Skeletal muscle tissue (tissue), 4 donors: ENCODE measurements around the gene TMEM61. TPM values are rescaled to one million over a fixed set of nuclear protein-coding genes. Genes with fewer than 3 reads are reported as not detected.

Source experiments
- H3K27ac ChIP-seq: one replicate; pipeline ENCODE4 v1.7.0; 2013; ENCODE audit warnings: mild to moderate bottlenecking, low read depth, low read length, inconsistent platforms
- H3K27me3 ChIP-seq, 3 donors: one replicate each; pipeline ENCODE4 v1.7.0; 2013; ENCODE audit warnings: low read length in 3 of 3; ENCODE audit not compliant: control insufficient read depth in 3 of 3, insufficient read depth in 3 of 3
- H3K36me3 ChIP-seq, 3 donors: one replicate each; pipeline ENCODE4 v1.7.0; 2013; ENCODE audit warnings: low read length in 3 of 3; ENCODE audit not compliant: control insufficient read depth in 3 of 3, insufficient read depth in 3 of 3
- H3K4me1 ChIP-seq, 3 donors: one replicate each; pipeline ENCODE4 v1.7.0; 2013; ENCODE audit warnings: low read length in 3 of 3, mild to moderate bottlenecking in 3 of 3; ENCODE audit not compliant: control insufficient read depth in 3 of 3, insufficient read depth in 3 of 3
- H3K4me3 ChIP-seq, 3 donors: one replicate each; pipeline ENCODE4 v1.7.0; 2013; ENCODE audit warnings: low read length in 3 of 3
- H3K9ac ChIP-seq, 3 donors: one replicate each; pipeline ENCODE4 v1.7.0; 2013; ENCODE audit warnings: low read length in 3 of 3, mild to moderate bottlenecking in 3 of 3, moderate library complexity in 2 of 3, low read depth in 1 of 3
- H3K9me3 ChIP-seq, 3 donors: one replicate each; pipeline ENCODE4 v1.7.0; 2013; ENCODE audit warnings: low read length in 3 of 3; ENCODE audit not compliant: control insufficient read depth in 3 of 3
- total RNA-seq: library from RNA; depleted of rRNA; stranded (reverse); fragments of >200 nt; gene quantifications from one replicate; pipeline ENCODE4 v1.2.3, GENCODE V29; 2014
- donor health status: Osteomylitis.

The TMEM61 gene
- total RNA-seq, 1 donor from 2014 or later, result not detected

GRCh38 chr1:54998100-54998499 is 17.7 kb downstream of the TMEM61 start:
- Histone ChIP-seq H3K4me3 (no peak overlapping the region), H3K36me3 (no peaks in the 10 kb centered on the region), H3K4me1 (no peaks in the 10 kb centered on the region), H3K27ac (no peak overlapping the region), H3K9ac (no peak overlapping the region), H3K9me3 (no peaks in the 10 kb centered on the region), H3K27me3 (peaks cover 32 to 47% (median 39%) of the 10 kb centered on the region in 3 donors)

GRCh38 chr1:54998677-54999076 is 18.2 kb downstream of the TMEM61 start, which contains the start of gene BSND:
TSS of gene BSND (plus strand) at chr1:54998933. CDS start at chr1:54999187, 254 bp downstream.
- no peak within 1 kb of the TSS for H3K4me3 ChIP-seq
- peaks cover 32 to 47% (median 39%) of the 10 kb centered on the region in 3 donors for H3K27me3 ChIP-seq
- H3K9me3 ChIP-seq, result no peaks in the 10 kb centered on the region
- no peak within 1 kb of the TSS for H3K9ac ChIP-seq
- no peak within 1 kb of the TSS for H3K27ac ChIP-seq
- H3K4me1 ChIP-seq, result no peaks in the 10 kb centered on the region
- H3K36me3 ChIP-seq, result no peaks in the 10 kb centered on the region

GRCh38 chr1:55000110-55001085 is 20.0 kb downstream of the TMEM61 start:
- H3K36me3 ChIP-seq, result no peaks in the 10 kb centered on the region
- no peak overlapping the region for H3K4me3 ChIP-seq
- H3K27ac ChIP-seq, result no peak overlapping the region
- H3K9me3 ChIP-seq, result no peaks in the 10 kb centered on the region
- H3K9ac ChIP-seq, result no peak overlapping the region
- H3K4me1 ChIP-seq, result no peaks in the 10 kb centered on the region
- H3K27me3 ChIP-seq, result peaks cover 28 to 40% (median 31%) of the 10 kb centered on the region in 3 donors

GRCh38 chr1:55001311-55001710 is 20.9 kb downstream of the TMEM61 start:
- Histone ChIP-seq H3K27me3 (peaks cover 19 to 31% (median 23%) of the 10 kb centered on the region in 3 donors), H3K27ac (no peak overlapping the region), H3K9ac (no peak overlapping the region), H3K4me1 (no peaks in the 10 kb centered on the region), H3K36me3 (no peaks in the 10 kb centered on the region), H3K4me3 (no peak overlapping the region), H3K9me3 (no peaks in the 10 kb centered on the region)

- peaks cover 8 to 18% (median 10%) of the 10 kb centered on the region in 3 donors for H3K27me3 ChIP-seq
- H3K36me3 ChIP-seq, result no peaks in the 10 kb centered on the region
- no peaks in the 10 kb centered on the region for H3K9me3 ChIP-seq
- no peak overlapping the region for H3K27ac ChIP-seq
- H3K4me3 ChIP-seq, result no peak overlapping the region
- H3K4me1 ChIP-seq, result no peaks in the 10 kb centered on the region
- H3K9ac ChIP-seq, result no peak overlapping the region
Observed at GRCh38 chr1:55002686-55003085, 22.3 kb downstream of the TMEM61 start.

GRCh38 chr1:55005351-55006140 is 25.1 kb downstream of the TMEM61 start:
- no peak overlapping the region for H3K4me3 ChIP-seq
- H3K36me3 ChIP-seq, result no peaks in the 10 kb centered on the region
- H3K9me3 ChIP-seq, result no peaks in the 10 kb centered on the region
- no peaks in the 10 kb centered on the region for H3K4me1 ChIP-seq
- no peak overlapping the region for H3K27ac ChIP-seq
- no peak overlapping the region for H3K9ac ChIP-seq
- peaks cover 0 to 2% (median 0%) of the 10 kb centered on the region in 3 donors for H3K27me3 ChIP-seq

GRCh38 chr1:55006931-55007330 is 26.5 kb downstream of the TMEM61 start:
- Histone ChIP-seq H3K4me3 (no peak overlapping the region), H3K9ac (no peak overlapping the region), H3K36me3 (no peaks in the 10 kb centered on the region), H3K27me3 (no peaks in the 10 kb centered on the region), H3K9me3 (no peaks in the 10 kb centered on the region), H3K27ac (no peak overlapping the region), H3K4me1 (no peaks in the 10 kb centered on the region)

- Histone ChIP-seq H3K27me3 (no peaks in the 10 kb centered on the region), H3K9me3 (no peaks in the 10 kb centered on the region), H3K9ac (no peak overlapping the region), H3K36me3 (no peaks in the 10 kb centered on the region), H3K27ac (no peak overlapping the region), H3K4me1 (peaks cover 1 to 4% (median 2%) of the 10 kb centered on the region in 3 donors), H3K4me3 (no peak overlapping the region)
Observed at GRCh38 chr1:55007625-55008024, 27.2 kb downstream of the TMEM61 start.

- H3K36me3 ChIP-seq, result no peaks in the 10 kb centered on the region
- H3K9me3 ChIP-seq, result no peaks in the 10 kb centered on the region
Observed at GRCh38 chr1:55010194-55010886, 29.9 kb downstream of the TMEM61 start.

More at GRCh38 chr1:55010194-55010886, 29.9 kb downstream of the TMEM61 start:
- no peak overlapping the region for H3K4me3 ChIP-seq
- peaks cover 4 to 10% (median 6%) of the 10 kb centered on the region in 3 donors for H3K27me3 ChIP-seq
- H3K4me1 ChIP-seq, result peaks cover 5 to 12% (median 11%) of the 10 kb centered on the region in 3 donors
- H3K27ac ChIP-seq, result no peak overlapping the region
- H3K9ac ChIP-seq, result no peak overlapping the region
